NCI-H526 (cell line): ENCODE data around the gene CGREF1.
A peak's percentile ranks its signal among the peaks of the same experiment; 100 is the strongest.
"Not testable (repeated sequence)": the region's sequence is repeated elsewhere in the genome, so short reads cannot be mapped to it uniquely, and the experiment has no call there.

Experiments used
- DNase-seq, 2 experiments: peaks; one replicate each; lab custom pipeline; 2025; lab: John Stamatoyannopoulos, UW

The CGREF1 gene

DNA sequence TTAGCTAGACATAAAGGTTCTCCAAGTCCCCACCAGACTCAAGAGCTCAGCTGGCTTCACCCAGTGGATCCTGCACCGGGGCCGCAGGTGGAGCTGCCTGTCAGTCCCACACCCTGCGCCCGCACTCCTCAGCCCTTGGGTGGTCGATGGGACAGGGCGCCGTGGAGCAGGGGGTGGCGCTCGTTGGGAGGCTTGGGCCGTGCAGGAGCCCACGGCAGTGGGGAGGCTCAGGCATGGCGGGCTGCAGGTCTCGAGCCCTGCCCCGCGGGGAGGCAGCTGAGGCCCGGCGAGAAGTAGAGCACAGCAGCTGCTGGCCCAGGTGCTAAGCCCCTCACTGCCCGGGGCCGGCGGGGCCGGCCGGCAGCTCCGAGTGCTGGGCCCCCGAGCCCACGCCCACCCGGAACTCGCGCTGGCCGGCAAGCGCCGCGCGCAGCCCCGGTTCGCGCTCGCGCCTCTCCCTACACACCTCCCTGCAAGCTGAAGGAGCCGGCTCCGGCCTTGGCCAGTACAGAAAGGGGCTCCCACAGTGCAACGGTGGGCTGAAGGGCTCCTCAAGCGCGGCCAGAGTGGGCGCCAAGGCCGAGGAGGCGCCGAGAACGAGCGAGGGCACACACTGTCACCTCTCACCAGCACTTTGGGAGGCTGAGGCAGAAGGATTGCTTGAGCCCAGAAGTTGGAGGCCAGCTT lies 7.4 kb downstream of the CGREF1 start:
- not testable (repeated sequence) for DNase-seq

DNA sequence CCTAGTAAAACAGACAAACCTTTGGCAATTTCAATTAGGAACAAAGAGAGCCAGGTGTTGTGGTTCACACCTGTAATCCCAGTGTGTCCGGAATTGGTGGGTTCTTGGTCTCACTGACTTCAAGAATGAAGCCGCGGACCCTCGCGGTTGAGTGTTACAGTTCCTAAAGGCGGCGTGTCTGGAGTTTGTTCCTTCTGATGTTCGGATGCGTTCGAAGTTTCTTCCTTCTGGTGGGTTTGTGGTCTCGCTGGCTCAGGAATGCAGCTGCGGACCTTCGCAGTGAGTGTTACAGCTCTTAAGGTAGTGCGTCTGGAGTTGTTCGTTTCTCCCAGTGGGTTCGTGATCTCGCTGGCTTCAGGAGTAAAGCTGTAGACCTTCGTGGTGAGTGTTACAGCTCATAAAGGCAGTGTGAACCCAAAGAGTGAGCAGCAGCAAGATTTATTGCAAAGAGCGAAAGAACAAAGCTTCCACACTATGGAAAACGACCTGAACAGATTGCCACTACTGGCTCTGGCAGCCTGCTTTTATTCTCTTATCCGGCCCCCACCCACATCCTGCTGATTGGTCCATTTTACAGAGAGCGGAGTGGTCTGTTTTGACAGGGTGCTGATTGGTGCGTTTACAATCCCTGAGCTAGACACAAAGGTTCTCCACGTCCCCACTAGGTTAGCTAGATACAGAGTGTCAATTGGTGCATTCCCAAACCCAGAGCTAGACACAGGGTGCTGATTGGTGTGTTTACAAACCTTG lies 8.2 kb downstream of the CGREF1 start:
- not testable (repeated sequence) for DNase-seq

DNA sequence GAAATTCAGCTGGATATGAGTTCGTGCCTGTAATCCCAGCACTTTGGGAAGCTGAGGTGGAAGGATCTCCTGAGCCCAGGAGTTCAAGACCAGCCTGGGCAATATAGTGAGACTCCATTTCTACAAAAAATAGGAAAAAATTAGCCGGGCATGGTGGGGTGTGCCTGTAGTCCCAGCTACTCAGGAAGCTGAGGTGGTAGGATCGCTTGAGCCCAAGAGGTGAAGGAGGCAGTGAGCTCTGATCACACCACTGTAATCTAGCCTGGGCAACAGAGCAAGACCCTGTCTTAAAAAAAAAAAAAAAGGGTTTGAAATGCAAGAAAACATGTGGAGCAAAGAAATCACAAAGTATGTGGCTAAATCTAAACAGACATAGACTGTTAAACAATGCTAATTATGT lies 9.8 kb downstream of the CGREF1 start:
- DNase-seq = no peak

DNA sequence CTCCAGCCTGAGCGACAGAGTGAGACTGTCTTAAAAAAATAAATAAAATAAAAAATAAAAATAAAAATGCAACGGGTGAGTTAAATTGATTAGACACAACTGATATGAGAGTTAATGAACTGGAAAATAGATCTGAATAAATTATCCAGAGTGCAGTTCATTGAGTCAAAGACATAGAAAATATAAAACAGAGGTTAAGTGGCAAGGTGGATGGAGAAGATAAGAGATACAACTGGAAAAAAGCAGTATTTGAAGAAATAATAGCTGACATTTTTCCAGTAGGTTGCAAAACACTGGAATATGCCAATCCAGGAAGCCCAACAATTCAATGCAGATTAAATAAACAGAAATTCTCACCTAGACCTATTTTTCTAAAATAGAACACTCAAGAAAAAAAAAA lies 10.7 kb downstream of the CGREF1 start:
- DNase-seq = no peak

DNA sequence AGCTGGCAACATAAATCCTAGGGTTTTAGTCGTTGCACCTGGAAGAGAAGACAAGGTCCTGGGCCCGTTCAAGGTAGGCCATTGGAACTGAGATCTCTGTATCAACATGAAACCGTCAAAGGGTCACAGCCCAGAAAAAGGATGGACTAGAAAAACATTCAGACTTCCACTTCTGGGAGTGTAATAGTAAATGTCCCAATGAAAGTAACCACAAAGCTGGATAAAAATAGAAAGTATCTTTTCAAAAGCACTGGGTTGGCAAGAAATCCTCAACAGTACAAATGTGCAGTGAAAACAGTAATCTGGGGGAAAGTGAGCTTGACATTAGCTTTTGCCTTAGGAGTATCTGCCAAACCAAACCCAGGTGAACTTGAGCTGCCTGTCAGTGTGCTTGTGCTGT lies 12.9 kb downstream of the CGREF1 start:
- DNase-seq = no peak

DNA sequence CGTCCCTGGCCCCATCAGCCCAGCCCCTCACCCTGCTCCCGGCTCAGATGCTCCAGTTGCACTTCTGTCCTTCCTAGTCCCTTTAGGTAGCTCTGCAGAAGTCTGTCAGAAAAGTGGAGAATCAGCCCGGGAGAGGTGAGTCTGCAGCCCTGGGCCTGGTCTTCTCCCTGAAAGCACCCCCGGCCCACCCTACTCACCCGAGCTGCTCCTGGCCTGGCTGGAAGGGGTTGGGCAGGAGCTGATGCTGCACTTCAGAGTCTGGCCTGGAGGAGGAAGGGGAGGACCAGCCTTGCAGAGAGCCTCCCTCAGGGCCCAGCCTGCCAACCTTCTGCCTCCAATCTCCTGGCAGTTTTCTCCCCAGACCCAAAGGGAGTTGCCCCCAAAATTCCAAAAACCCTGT lies 16.6 kb downstream of the CGREF1 start:
- DNase-seq = no peak

DNA sequence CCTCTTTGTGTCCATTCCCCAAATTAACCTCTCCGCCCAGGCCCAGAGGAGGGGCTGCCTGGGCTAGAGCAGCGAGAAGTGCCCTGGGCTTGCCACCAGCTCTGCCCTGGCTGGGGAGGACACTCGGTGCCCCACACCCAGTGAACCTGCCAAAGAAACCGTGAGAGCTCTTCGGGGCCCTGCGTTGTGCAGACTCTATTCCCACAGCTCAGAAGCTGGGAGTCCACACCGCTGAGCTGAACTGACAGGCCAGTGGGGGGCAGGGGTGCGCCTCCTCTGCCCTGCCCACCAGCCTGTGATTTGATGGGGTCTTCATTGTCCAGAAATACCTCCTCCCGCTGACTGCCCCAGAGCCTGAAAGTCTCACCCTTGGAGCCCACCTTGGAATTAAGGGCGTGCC lies 18.9 kb downstream of the CGREF1 start:
- DNase-seq = no peak

DNA sequence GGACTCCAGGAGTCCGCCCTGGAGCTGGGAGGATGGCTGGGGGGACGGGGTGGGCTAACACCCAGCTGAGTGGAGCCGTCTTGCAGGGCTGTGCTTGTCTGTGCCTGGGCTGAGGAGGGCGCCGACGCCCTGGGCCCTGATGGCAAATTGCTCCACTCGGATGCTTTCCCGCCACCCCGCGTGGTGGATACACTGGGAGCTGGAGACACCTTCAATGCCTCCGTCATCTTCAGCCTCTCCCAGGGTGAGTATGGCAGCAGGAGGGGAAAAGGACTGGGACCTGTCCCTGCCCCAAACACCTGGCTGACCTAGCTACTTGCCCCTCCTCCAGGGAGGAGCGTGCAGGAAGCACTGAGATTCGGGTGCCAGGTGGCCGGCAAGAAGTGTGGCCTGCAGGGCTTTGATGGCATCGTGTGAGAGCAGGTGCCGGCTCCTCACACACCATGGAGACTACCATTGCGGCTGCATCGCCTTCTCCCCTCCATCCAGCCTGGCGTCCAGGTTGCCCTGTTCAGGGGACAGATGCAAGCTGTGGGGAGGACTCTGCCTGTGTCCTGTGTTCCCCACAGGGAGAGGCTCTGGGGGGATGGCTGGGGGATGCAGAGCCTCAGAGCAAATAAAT lies 19.5 kb downstream of the CGREF1 start:
- no peak for DNase-seq

DNA sequence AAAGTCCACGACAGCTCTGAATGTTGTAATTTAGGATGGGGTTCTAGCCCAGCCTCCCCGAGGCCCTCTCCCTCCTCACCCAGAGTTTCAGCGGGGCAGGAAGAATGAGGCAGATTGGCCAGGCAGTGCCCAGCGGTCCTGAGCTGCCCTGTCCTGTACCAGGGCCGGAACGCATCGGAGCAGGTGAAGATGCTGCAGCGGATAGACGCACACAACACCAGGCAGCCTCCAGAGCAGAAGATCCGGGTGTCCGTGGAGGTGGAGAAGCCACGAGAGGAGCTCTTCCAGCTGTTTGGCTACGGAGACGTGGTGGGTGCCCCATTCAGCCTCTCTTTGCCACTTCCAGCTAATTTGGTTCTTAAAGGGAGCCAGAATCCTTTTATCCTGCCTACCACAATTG lies 21.6 kb downstream of the CGREF1 start:
- no peak for DNase-seq

DNA sequence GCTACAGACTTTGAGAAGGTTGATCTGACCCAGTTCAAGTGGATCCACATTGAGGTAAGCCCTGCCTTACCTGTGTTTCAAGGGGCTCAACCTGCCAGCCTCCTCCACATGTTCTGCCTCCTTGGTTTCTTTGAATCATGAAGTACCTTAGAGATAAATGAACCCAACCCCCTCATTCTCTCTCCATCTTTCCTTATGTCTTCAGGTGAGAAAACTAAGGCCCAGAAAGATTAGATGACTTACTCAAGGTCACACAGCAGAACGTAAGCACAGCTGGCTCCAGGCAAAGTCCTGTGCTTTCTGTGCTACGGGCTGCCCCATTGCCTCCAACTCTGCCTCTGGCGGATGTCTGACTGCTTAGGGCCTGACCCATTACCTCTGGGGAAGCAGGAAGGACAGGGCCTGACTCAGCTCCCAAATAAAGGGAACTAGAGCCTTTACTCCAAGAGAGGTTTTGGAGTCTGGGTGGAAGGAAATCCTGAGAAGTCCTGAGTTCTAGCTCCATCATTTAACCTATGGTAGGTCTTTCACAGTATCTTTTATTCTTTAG lies 22.1 kb downstream of the CGREF1 start:
- no peak for DNase-seq

DNA sequence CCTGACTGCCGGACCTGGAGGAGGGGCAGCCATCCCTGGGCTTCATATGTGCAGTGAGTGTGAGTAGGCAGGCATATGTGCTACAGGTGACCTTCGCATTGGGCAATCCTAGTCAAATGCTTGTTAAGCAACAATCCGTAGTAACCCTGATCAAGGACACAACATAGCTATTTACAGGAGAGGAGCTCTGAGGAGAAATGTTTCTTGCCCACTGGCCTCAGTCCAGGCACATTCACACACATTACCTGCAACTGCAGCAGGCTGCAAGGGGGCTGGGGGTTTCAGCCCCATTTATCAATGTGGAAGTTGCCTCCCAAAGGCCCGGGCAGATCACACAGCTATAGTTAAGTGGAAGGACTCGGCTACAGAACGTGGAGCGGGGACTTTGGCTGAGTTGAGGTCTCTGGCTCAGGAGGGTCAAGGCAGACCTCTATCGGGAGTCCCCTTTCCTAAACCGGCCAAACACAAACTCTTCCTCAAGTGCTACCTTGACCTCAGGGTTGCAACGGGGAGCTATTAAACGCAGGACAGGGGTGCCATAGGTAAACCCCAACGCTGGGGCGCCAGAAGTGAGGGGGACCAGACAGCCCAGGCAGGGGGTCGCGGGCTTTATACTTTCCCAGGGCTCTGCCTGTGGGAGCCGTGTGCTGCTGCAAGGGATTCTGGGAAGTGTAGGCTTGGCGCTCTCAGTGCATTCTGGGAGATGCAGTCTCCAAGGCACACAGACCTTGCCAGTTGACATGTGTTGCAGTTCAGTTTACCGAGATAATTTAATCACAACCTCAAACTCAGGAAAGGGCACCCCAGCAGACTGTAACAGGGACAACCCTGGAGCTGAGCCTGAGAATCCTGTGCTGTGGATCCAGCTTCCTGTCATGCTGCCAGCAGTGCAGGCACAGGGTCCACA lies 22.9 kb downstream of the CGREF1 start:
- DNase-seq = peak in 1 of 2 experiments; percentile 68

DNA sequence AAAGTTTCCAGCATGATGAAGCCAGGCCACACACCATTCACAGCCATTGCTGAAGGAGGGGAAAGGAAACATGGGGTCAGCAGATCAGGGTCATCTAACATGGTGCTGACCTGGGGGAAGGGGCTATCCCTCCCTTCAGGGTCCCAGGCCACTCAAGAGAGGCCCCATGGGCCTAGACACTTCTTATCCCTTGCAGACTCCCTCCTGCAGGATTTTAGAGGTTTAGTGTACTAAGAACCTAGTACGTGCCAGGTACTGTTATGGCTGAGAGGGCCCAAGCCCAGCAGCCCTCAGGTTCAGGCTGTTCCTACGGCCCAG lies 23.5 kb downstream of the CGREF1 start:
- no peak for DNase-seq

DNA sequence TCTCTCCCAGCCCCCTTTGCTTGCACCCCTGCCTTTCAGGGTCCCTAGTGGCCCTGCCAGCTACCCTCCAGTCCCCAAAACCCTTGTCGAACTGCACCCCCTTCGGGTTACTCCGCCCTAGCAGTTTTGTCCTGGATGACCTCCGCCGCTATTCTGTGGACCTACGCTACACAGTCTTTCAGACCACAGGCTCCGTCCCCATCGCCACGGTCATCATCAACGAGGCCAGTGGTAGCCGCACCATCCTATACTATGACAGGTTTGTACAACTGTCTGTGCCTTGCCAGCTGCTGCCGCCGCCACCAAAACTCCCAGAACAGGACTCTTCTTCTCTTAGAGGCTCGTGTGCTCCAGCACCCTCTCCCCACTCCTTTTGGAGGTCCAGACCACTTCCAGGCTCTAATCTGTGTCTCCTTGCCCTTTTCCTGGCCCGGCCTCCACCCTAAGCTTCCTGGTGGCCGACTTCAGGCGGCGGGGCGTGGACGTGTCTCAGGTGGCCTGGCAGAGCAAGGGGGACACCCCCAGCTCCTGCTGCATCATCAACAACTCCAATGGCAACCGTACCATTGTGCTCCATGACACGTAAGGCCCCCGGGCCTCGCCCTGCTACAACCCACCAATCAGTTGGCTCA lies 24.5 kb downstream of the CGREF1 start:
- no peak for DNase-seq

DNA sequence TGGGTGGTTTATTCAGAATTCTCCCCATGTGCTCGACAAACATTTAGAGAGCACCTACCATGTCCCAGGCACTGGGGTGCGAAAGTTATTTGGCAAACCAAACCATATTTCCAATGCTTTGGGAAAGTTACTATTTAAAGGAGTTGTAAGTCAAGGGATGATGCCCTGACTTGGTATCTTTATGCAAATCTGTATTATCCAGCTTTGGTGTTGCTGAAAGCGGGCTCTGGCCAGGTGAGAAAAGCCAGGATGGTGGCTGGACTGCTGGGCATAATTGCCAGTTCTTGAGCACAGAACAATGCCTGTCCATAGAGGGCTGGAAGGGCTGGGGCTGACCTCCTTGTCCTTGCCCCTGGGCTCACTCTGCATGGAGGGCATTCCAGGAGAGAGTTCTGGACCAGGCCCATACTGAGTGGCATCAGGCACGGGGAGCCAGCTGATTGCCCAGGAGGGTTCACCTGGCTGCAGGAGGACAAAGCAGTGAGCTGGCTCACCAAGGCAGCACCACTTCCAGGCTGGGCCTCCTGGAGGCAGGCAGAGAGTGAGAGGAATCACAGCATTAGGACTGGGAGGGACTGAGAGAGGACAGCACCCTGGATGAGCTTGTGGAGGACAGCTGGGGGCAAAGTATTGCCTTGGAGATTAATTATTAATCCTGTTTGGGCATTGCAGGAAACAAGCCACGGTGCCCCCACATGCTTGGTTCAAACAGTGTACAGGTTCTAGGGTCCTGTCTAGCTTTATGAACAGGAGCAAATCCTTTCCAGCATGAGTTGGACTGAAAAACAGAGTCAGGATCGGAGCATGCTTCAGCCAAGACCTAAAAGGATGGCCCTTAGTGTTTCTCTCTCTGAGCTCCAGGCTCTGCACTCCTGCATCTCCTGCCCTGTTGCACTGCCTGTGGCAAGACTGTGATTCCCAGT lies 25.2 kb downstream of the CGREF1 start:
- no peak for DNase-seq

DNA sequence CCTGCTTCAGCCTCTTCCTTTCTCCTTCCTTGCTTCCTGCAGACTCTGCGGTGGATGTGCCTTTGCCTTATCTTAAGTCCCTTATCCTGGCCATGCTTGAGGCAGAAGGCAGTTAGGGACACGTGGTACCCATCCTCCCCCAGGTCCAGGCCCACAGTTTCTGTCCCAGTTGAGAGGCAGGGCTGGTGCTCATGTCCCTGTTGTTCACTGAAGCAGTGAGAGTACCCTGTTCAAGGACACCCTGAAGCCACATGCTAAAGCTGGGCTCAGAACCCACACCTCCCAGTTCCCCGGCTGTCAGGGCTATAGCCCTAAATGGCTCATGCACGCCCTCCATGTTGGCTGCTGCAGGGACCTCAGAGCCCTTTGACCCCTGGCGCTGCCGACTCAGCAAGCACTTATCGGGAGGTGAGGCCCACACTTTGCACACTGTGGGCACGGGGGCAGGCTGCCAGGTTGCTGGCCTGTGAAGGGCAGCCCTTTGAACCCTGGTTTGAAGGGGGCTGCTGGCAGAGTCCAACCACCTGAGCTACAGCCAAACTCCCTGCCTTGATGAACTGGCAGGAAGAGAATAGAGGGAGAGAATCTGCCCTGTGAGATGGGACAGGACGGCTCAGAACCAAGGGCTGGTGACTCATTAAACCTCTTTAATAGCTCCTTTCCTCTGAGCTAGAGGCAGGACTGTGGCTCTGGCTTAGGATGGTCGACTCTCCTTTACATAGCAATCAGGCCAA lies 26.1 kb downstream of the CGREF1 start:
- DNase-seq = no peak

DNA sequence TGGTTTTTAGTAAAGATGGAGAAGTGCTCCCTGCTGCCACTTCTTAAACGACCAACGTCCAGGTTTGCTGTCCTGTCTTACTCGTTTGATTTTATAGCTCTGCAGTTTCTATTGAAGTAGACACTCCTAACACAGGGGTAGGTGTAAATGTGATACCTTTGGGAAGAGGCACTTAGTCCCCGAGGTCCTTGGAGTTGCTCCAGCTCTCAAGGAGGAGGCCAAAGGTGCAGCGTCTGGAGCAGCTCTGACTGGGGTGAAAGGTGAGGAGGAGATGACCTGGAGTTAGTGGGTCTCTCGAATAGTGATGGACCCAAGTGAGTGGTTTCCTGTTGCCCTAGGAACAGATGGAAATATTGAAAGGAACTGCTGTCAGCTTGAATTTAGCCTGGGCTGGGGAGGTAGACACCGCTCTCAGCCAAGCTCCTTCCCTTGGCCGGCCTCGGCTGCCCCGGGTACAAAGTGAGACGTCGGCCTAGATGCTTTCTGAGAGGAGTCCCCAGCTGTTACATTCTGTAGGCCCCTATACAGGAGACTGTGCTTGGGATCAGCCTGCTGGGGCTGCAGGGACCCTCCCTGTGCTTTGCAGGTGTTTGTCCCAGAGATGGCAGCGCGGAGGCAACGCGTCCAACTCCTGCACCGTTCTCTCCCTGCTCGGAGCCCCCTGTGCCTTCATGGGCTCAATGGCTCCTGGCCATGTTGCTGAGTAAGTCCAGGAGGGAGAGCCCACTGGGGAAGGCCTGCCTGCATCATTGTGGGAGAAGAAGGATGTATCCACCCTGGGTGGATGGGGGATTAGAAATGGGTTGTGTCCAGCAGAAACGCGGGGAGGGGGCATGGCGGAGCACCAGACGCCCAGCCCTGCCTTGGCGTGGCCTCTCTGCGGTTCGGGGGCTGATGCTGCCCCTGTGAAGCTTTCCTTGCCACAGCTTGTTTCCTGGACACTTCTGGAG lies 26.9 kb downstream of the CGREF1 start:
- no peak for DNase-seq

DNA sequence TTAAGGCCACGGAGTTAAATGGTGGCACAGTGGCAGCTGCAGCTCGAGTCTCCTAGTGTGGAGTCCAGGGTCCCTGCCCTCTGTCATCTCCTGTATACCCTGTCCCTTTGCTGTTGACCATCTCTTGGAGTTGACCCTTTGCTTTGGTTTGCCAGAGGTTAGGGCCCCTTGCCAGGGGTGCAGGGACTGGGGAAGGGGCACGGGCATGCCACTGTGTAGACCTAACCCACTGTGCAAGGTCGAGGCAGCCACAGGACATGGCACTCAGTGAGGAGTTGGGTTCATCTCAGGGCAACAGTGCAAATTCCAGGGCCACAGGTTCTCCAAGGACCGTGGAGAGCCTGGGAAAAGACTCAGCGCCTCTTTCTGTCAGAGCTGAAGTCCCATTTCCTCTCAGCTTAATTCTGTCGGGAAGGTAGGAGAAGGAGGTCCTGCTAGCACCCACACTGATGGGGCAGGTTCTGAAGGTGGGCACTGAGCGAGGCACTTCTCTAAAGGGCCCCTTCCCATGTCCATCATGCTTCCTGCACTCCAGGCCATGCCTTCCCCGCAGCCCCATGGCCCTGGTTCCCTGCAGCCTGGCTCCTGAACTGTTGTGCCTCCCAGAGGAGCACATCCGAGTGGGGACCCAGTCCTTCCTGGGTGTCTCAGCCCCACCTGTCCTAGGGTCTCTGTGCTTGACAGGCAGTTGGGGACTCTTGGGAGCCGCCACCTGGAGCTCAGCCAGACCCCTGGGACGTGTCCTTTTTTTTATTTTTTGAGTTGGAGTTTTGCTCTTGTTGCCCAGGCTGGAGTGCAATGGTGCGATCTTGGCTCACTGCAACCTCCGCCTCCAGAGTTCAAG lies 29.6 kb downstream of the CGREF1 start:
- DNase-seq = no peak

DNA sequence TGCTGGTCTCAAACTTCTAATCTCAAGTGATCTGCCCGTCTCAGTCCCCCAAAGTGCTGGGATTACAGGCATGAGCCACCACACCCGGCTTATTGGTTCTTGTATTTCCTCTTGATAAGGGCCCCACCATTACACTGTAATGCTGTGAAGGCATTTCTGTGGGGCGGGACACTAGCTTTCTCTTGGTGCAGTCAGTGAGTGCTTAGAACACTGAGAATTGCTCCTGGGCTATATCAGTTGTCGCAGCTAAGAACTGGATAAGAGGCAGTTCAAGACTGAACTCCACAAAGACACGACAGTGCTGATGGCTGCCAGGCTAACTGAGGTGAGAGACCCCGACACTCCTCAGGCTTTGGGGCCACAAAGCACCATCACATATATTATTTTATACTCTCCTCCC lies 30.3 kb downstream of the CGREF1 start:
- no peak for DNase-seq
